Skin epidermis (tissue), 12 donors: ENCODE data around the gene DUSP21.
"Not testable (repeated sequence)": the region's sequence is repeated elsewhere in the genome, so short reads cannot be mapped to it uniquely, and the experiment has no call there.

Source experiments
- H3K27ac ChIP-seq, 21 experiments: fragments of 200-600 bp; sonication (generic) in 11 of 21; one replicate each; pipeline ENCODE4 v1.5.0; 2020; ENCODE audit warnings: mild to moderate bottlenecking in 3 of 21, inconsistent platforms in 2 of 21, moderate library complexity in 2 of 21
- H3K4me3 ChIP-seq, 7 experiments: fragments of 200-600 bp; sonication (generic) in 2 of 7; one replicate each; pipeline ENCODE4 v1.5.0; 2020; ENCODE audit warnings: inconsistent platforms in 2 of 7, mild to moderate bottlenecking in 2 of 7, moderate library complexity in 1 of 7

DUSP21 gene

DNA sequence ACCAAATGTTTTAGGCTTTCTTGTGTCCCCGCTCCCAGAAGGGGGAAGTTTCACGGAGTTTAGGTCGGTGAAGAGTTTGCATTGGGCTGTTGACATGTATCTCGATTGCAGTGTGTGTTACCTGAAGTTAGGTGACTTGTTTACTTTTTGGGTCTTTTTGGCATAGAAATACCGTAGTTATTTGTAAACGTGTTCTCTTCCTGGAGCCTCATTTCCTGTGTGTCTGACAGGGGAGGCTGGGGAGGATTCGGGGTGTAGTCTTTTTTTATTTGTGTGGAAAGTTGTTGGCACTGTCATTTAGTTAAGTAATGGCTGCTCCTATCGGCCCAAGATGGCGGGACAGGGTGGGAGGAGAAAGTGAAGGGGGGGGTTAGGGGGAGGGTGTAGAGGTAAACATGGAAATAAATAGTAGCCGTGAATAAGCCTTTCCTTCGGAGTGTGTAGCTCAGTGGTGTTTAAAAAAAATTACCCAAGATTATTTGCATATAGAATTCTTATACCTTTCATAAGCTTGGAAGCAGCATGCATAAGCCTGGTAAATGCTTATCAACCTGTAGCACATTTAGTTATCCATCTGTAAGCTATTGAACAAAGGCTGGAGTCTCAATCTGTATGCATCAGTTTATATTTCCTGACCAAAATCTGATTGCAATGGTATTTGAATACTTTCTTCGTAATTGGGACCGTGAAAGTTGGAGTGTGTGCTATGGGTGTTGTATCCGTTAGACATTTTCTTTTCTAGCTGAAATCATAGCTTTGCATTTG is 30.8 kb downstream of the DUSP21 start:
- Histone ChIP-seq H3K4me3 (peak overlapping the region; percentile 62 to 87 (median 72)), H3K27ac (peak overlapping the region in 20 of 21 experiments; percentile 91 to 99 (median 97))

DNA sequence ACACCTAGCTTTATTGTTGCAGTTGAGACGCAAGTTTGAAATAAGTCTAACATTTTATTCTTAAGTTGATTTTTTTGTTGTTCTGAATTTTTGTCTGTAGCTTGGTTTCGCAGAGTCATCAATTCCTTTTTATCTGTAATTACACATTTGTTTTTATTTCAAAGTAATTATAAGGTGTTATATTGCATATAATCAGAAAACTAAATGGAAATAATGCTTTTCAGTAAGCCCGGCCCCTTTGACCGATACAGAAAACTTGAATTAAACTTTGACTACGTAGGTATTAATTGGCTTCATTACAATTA is 31.3 kb downstream of the DUSP21 start:
- Histone ChIP-seq H3K4me3 (peak overlapping the region; percentile 62 to 87 (median 72)), H3K27ac (peak overlapping the region in 13 of 21 experiments; percentile 91 to 99 (median 97))

DNA sequence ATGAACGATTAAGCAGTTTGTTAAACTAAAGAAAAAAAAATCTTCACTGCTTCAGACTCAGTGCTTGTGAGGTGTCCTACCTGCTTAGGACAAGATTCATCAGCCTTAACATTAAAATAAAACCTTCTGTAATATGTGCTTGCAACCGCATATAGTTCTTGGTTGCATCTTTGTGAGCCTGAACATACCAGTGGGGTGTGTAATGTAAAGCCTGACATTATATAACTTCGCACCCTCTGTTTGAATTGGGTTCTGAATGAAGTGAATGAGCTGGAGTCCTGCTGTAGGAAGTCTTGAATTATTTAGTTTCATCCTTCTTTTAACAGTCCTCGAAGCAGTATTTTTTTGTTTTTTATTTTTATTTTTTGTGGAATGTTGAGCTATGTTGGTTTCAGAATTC is 32.3 kb downstream of the DUSP21 start:
- H3K4me3 ChIP-seq: peak overlapping the region in 2 of 7 experiments; percentile 70 to 71
- H3K27ac ChIP-seq: peak overlapping the region in 3 of 21 experiments; percentile 34 to 99 (median 49)

DNA sequence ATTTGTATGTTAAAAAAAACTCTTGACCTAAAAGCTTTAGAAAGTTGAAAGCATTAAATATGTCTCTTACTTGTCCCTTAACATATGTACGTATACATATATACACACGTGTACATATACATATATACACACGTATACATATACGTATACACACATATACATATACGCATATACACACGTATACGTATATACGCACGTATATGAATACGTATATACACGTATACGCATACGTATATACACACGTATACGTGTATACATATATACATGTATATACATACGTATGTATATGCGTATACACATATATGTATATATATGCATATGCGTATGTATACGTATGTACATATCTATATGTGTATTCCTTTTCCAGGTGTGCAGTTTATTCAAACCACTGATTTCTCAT is 32.9 kb downstream of the DUSP21 start:
- H3K4me3 ChIP-seq: no peak overlapping the region
- no peak overlapping the region for H3K27ac ChIP-seq

DNA sequence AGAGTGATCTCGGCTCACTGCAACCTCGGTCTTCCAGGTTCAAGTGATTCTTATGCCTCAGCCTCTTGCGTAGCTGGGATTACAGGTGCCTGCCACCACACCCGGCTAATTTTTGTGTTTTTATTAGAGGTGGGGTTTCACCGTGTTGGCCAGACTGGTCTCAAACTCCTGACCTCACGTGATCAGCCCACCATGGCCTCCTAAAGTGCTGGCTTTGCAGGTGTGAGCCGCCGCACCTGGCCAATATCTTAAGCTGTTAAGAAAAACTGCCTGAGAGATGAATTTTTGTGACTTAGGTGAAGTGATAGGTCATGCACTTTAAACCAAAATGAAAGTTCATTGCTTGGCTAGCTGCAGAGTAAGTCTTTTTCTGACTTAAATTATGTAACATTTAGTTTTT is 35.0 kb downstream of the DUSP21 start:
- Histone ChIP-seq H3K27ac (no peak overlapping the region), H3K4me3 (no peak overlapping the region)

DNA sequence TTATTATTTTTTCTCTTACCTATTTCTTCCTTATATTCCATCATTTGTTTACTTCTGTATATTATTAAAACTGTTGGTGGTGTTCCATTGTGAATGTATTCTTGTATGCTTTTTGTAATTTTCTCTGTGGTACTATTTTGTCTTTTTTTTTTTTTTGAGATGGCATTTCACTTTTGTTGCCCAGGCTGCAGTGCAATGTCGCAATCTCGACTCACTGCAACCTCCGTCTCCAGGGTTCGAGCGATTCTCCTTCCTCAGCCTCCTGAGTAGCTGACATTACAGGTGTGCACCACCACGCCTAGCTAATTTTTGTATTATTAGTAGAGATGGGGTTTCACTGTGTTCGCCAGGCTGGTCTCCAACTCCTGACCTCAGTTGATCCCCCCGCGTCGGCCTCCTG is 37.7 kb downstream of the DUSP21 start:
- H3K4me3 ChIP-seq: no peak overlapping the region
- no peak overlapping the region for H3K27ac ChIP-seq

DNA sequence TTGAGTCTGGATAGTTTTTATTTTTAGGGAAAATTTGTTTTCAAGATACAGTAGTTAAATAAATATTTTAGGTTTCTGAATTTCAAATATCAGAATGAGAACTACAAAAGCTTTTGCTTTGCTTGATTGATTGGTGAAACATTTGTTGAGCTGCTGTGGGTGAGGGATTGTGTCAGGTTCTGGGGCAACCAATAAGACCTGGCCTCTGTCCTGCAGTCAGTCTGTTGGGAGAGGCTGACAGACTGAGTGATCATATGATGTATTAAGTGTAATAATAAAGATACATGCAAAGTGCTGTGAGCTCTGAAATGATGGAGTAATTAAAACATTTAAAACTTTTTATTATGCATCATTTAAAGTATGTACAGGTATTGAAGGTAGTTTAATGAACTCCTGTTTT is 38.8 kb downstream of the DUSP21 start:
- Histone ChIP-seq H3K4me3 (no peak overlapping the region), H3K27ac (no peak overlapping the region)

DNA sequence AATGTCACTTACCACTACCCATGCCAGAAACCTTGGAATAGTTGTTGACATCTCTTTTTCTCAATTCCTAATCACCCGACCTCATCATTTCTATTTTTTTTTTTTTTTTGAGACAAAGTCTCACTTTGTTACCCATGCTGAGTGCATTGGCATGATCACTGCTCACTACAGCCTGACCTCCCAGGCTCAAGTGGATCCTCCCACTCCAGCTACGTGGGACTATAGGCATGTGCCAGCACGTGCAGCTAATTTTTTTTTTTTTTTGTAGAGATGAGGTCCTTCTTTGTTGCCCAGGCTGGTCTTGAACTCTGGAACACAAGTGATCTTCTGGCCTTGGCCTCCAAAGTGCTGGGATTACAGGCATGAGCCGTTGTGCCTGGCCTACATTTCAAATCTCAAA is 41.1 kb downstream of the DUSP21 start:
- H3K4me3 ChIP-seq: no peak overlapping the region
- H3K27ac ChIP-seq: no peak overlapping the region

DNA sequence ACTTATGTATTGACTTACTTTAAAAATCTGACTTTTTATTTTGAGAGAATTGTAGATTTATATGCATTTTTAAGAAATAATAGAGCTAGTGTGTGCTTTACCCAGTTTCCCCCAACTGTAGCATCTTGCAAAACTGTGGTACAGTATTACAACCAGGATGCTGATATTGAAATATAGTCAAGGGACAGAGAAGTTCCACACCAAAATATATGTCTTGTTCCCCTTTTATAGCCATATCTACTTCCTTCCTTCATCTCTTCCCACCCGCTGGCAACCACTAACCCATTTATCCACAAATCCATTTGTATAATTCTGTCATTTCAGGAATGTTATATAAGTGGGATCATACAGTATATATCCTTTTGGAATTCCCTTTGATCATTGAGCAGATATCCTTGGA is 46.0 kb downstream of the DUSP21 start:
- H3K27ac ChIP-seq: no peak overlapping the region
- no peak overlapping the region for H3K4me3 ChIP-seq

DNA sequence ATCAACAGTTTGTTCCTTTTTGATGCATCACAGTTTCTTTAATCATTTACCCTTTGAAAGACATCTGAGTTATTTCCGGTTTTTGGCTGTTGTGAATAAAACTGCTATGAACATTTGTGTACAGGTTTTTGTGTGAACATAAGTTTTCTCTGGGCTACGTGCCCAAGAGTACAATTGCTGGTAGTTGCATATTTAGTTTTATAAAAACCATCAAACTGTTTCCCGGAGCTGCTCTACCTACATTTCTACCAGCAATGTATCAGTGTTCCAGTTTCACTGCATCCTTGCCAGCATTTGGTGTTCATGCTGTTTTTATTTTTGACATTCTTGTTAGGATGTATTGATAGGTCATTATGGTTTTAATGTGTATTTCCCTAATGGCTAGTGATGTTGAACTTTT is 46.4 kb downstream of the DUSP21 start:
- Histone ChIP-seq H3K4me3 (no peak overlapping the region), H3K27ac (no peak overlapping the region)

DNA sequence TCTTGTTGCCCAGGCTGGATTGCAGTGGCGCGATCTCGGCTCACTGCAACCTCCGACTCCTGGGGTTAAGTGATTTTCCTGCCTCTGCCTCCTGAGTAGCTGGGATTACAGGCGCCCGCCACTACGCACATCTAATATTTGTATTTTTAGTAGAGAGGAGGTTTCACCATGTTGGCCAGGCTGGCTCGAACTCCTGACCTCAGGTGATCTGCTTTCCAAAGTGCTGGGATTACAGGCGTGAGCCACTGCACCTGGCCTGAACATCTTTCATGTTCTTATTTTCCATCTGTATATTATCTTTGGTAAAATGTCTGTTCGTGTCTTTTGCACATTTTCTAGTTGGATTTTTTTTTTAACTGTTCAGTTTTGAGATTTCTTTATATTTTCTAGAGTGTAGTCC is 46.9 kb downstream of the DUSP21 start:
- not testable (repeated sequence) for H3K27ac ChIP-seq, H3K4me3 ChIP-seq

DNA sequence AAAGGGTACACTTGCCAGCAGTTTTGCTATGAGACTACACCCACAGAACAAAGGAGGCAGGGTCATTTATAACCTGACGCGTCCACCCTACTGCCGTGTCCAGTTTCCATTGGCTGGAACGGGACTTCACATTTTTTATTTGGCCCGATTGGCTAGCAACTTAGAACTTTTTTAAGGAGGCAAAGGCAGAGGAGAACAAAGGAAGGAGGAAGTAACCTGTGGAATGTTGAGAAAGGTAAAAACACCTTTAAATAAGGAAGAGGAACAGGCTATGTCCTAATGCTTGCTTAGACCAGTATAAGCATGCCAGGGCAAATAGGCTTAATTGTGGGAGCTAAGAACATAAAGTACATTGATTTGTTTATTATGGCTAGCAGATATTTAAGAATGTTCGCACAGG is 47.8 kb downstream of the DUSP21 start:
- Histone ChIP-seq H3K27ac (no peak overlapping the region), H3K4me3 (no peak overlapping the region)
